ENCODE results near the gene SPOCK2. TPM values are rescaled to one million over a fixed set of nuclear protein-coding genes. Genes with fewer than 3 reads are reported as not detected.

The SPOCK2 gene
- total and polyA plus RNA-seq, 2 donors (not counting 3 experiments of a cell fraction or from before 2014, with no cell fraction given) = 0.40 to 1.1 TPM

GRCh38 chr10:72038458-72039001, 49.8 kb downstream of the SPOCK2 start:
- Histone ChIP-seq H3K36me3 (ENCODE audit: control insufficient read depth in 2 of 2, extremely low read depth in 1 of 2, insufficient read depth in 2 of 2, low read length in 2 of 2) (no peaks in the 10 kb centered on the region), H3K27ac (ENCODE audit: insufficient read depth, low read depth, low read length) (no peak overlapping the region), H3K9me3 (replicated peaks; ENCODE audit: control insufficient read depth, insufficient read depth, low read length) (no peaks in the 10 kb centered on the region), H3K4me3 (replicated peaks in 1 of 3; ENCODE audit: insufficient read depth in 1 of 3, low read depth in 1 of 3, low read length in 3 of 3) (no peak overlapping the region), H3K9me1 (replicated peaks; ENCODE audit: control insufficient read depth, extremely low read depth, insufficient read depth, low read length) (no peaks in the 10 kb centered on the region), H3K4me1 (ENCODE audit: control insufficient read depth, extremely low read depth, insufficient read depth, low read length) (no peaks in the 10 kb centered on the region), H4K20me1 (replicated peaks; ENCODE audit: control insufficient read depth, extremely low read depth, insufficient read depth, low read length) (no peaks in the 10 kb centered on the region), H3K9ac (replicated peaks; ENCODE audit: extremely low read depth, insufficient read depth, low read length) (no peak overlapping the region), H3K79me2 (ENCODE audit: control insufficient read depth, insufficient read depth, low read length) (no peaks in the 10 kb centered on the region), H2AFZ (ENCODE audit: low read depth, low read length) (no peak overlapping the region), H3K27me3 (ENCODE audit: control insufficient read depth in 2 of 2, insufficient read depth in 2 of 2, low read length in 2 of 2) (no peaks in the 10 kb centered on the region), H3K4me2 (ENCODE audit: insufficient read depth, low read length) (no peak overlapping the region)
- TF ChIP-seq POLR2AphosphoS5 (IDR thresholded peaks at IDR 0.05; ENCODE audit: insufficient read depth, low read depth, low read length) = no peak
- no peak for TF ChIP-seq MAX (IDR thresholded peaks at IDR 0.05; ENCODE audit: insufficient read depth, insufficient read length)
- TF ChIP-seq CTCF (IDR thresholded peaks at IDR 0.05; ENCODE audit: extremely low read depth in 1 of 2, insufficient read depth in 1 of 2, low read depth in 1 of 2, low read length in 2 of 2) = no peak
- TF ChIP-seq FOS (IDR thresholded peaks at IDR 0.05; ENCODE audit: borderline replicate concordance, insufficient read depth, low read length) = no peak
- no peak for TF ChIP-seq MYC (IDR thresholded peaks at IDR 0.05; ENCODE audit: low read depth, low read length)
- TF ChIP-seq JUN (IDR thresholded peaks at IDR 0.05; ENCODE audit: borderline replicate concordance, insufficient read depth, insufficient read length, low read depth) = no peak
- no peak for TF ChIP-seq EZH2 (IDR thresholded peaks at IDR 0.05; ENCODE audit: borderline replicate concordance, low read depth, low read length, severe bottlenecking)
- no peak for TF ChIP-seq GATA2 (IDR thresholded peaks at IDR 0.05; ENCODE audit: insufficient read depth, insufficient read length, low read depth, low read length)
- FAIRE-seq (no peak), DNase-seq (ENCODE audit: low read depth, low spot score) (no peak)
- intact Hi-C loops (cut with micrococcal nuclease) = no loop called here
- dilution Hi-C loops (cut with MboI; ENCODE audit: extremely low pct_ligation_motif_present, low sequenced_read_pairs) = no loop called here
- ChIA-PET CTCF (interaction anchor here (1.3 to 4.0 kb wide), 4 partner anchors 10 to 142 kb away, joined by 3 to 36 read pairs (median 8); no protein-coding TSS in a partner anchor), POLR2A (interaction anchor here (0.6 kb wide), 1 partner anchor 335 kb away, joined by 3 read pairs; no protein-coding TSS in a partner anchor)
- no TSS peak for BruUV-seq (replicated peaks)
